Mucosa of stomach (tissue), 1 donor: ENCODE measurements around the gene USP8.
"Not testable (repeated sequence)": the region's sequence is repeated elsewhere in the genome, so short reads cannot be mapped to it uniquely, and the experiment has no call there.

Source experiments
- H3K27me3 ChIP-seq: one replicate; pipeline ENCODE4 v1.7.0; 2013; ENCODE audit warnings: mild to moderate bottlenecking, low read length; ENCODE audit not compliant: control insufficient read depth, insufficient read depth
- H3K36me3 ChIP-seq: one replicate; pipeline ENCODE4 v1.7.0; 2013; ENCODE audit warnings: low read length; ENCODE audit not compliant: control insufficient read depth, insufficient read depth
- H3K4me1 ChIP-seq: one replicate; pipeline ENCODE4 v1.7.0; 2013; ENCODE audit warnings: mild to moderate bottlenecking, low read length; ENCODE audit not compliant: control insufficient read depth, insufficient read depth
- H3K4me3 ChIP-seq: one replicate; pipeline ENCODE4 v1.7.0; 2013; ENCODE audit warnings: low read length
- H3K9ac ChIP-seq: one replicate; pipeline ENCODE4 v1.7.0; 2013; ENCODE audit warnings: mild to moderate bottlenecking, low read length, moderate library complexity
- H3K9me3 ChIP-seq: one replicate; pipeline ENCODE4 v1.7.0; 2013; ENCODE audit warnings: mild to moderate bottlenecking, low read length, moderate library complexity; ENCODE audit not compliant: control insufficient read depth
- donor health status: Pancreatic carcinoma.

The USP8 gene

DNA sequence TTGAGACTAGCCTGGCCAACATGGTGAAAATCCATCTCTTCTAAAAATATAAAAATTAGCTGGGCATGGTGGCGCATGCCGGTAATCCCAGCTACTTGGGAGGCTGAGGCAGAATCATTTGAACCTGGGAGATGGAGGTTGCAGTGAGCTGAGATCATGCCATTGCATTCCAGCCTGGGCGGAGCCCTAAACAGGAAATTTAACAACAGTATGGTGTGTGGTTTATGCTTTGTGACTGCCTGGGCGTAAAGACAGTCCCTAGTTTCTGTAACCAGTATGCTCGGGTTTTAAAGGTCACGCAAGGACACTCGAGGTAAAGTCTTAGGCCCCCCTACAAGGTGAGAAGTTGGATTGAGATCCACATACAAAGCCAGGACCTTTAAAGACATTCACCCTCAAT is 78.9 kb downstream of the USP8 start:
- H3K9me3 ChIP-seq: no peaks in the 10 kb centered on the region
- H3K36me3 ChIP-seq: peaks cover 1% of the 10 kb centered on the region

DNA sequence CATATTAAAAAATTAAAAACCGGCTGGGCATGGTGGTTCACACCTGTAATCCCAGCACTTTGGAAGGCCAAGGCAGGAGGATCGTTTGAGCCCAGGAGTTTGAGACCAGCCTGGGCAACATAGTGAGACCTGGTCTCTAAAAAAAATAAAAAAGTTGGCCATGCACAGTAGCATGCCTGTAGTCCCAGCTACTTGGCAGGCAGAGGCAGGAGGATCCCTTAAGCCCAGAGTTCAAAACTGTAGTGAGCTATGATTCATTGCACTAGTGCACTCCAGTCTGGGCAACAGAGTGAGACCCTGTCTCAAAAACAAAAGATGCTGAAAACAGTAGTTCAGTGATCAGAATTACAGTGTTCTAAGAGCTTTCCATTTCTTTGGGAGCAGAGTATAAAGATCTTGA is 81.5 kb downstream of the USP8 start:
- not testable (repeated sequence) for H3K4me3 ChIP-seq, H3K36me3 ChIP-seq, H3K9ac ChIP-seq, H3K4me1 ChIP-seq, H3K9me3 ChIP-seq, H3K27me3 ChIP-seq

More for the DNA sequence above, 78.9 kb downstream of the USP8 start:
- Histone ChIP-seq H3K4me1 (no peaks in the 10 kb centered on the region), H3K9ac (no peak overlapping the region), H3K4me3 (no peak overlapping the region), H3K27me3 (no peaks in the 10 kb centered on the region)

DNA sequence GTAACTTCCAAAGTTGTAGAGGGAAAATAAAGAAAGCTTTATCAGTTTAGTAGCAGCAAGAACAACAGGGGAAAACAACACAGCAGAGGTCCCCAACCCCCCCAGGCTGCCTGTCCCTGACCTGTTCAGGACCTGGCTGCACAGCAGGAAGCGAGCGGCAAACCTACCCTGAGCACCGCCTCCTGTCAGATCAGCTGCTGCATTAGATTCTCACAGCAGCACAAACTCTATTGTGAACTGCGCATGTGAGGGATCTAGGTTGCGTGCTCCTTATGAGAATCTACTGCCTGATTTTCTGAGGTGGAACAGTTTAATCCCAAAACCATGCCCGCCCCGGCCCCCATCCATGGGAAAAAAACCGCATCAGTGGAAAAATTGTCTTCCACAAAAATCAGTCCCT is 81.9 kb downstream of the USP8 start:
- Histone ChIP-seq H3K4me1 (no peaks in the 10 kb centered on the region), H3K36me3 (no peaks in the 10 kb centered on the region), H3K4me3 (no peak overlapping the region), H3K9me3 (no peaks in the 10 kb centered on the region), H3K27me3 (no peaks in the 10 kb centered on the region), H3K9ac (no peak overlapping the region)

DNA sequence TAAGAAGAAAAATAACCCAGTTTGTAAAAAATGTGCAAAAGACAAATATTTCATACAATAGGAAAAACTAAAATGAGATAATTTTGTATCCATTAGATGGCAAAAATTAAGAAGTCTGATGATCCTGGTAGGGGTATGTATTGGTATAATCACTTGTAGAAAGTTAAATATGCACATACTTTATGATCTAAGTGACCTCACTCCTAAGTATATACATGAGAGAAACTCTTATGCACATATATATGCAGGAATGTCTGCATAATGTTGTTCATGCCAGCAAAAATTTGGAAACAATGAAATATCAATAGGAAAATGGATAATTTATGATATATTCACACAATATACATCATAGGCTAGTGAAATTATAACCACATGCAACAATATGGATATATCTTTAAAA is 88.8 kb downstream of the USP8 start:
- Histone ChIP-seq H3K36me3 (no peaks in the 10 kb centered on the region), H3K27me3 (no peaks in the 10 kb centered on the region), H3K4me1 (no peaks in the 10 kb centered on the region), H3K9ac (no peak overlapping the region), H3K9me3 (no peaks in the 10 kb centered on the region), H3K4me3 (no peak overlapping the region)

DNA sequence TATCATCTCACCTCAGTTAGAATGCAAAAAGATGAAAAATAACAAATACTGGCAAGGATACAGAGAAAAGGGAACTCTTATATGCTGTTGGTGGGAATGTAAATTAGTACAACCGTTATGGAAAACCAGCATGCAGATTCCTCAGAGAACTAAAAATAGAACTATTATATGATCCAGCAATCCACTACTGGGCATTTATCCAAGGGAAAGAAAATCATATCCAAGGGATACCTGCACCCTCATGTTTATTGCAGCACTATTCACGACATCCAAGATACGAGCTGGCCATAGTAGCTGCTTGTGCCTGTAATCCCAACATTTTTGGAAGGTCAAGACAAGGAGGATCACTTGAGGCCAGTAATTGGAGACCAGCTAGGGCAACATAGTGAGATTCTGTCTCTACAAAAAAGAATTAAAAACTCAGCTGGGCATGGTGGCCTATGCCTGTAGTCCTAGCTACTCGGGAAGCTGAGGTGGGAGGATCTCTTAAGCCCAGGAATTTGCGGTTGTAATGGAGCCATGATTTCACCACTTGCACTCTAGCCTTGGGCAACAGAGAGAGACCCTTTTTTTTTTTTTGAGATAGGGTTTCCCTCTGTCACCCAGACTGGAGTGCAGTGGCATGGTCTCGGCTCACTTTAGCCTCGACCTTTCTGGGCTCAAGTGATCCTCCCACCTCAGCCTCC is 95.7 kb downstream of the USP8 start:
- Histone ChIP-seq H3K4me3 (no peak overlapping the region), H3K9me3 (no peaks in the 10 kb centered on the region), H3K36me3 (no peaks in the 10 kb centered on the region), H3K4me1 (no peaks in the 10 kb centered on the region), H3K9ac (no peak overlapping the region), H3K27me3 (no peaks in the 10 kb centered on the region)

DNA sequence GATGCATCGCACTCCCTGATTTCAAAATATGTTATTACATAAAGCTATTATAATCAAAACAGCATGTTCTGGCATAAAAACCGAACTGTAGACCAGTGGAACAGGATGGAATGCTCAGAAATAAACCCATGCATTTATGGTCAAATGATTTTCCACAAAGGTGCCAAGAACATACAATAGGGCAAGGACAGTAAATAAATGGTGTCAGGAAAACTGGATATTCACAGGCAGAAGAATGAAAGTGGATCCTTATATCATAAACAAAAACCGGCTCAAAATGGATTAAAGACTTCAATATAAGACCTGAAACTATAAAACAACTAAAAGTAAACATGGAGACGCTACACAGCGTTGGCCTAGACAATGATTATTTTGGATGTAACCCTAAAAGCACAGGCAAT is 99.6 kb downstream of the USP8 start:
- Histone ChIP-seq H3K9ac (no peak overlapping the region), H3K4me1 (no peaks in the 10 kb centered on the region), H3K4me3 (no peak overlapping the region), H3K9me3 (no peaks in the 10 kb centered on the region), H3K27me3 (no peaks in the 10 kb centered on the region), H3K36me3 (no peaks in the 10 kb centered on the region)

DNA sequence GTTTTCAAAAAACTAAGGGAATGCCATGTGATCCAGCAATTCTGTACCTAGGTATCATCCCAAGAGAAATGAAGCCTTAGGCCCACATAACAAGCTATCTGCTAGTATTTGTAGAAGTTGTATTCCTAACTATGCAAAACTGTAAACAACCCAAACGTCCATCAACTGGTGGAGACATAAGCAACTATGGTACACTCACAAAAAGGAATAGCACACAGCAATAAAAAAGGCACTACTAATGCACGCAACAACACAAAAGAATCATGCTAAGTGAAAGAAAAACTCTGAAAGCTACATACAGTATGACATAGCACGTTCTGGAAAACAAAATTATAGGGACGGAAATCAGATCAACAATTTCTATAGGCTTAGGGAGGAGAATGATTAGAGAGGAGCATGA is 107.0 kb downstream of the USP8 start:
- Histone ChIP-seq H3K9ac (no peak overlapping the region), H3K4me1 (no peaks in the 10 kb centered on the region), H3K9me3 (no peaks in the 10 kb centered on the region)

DNA sequence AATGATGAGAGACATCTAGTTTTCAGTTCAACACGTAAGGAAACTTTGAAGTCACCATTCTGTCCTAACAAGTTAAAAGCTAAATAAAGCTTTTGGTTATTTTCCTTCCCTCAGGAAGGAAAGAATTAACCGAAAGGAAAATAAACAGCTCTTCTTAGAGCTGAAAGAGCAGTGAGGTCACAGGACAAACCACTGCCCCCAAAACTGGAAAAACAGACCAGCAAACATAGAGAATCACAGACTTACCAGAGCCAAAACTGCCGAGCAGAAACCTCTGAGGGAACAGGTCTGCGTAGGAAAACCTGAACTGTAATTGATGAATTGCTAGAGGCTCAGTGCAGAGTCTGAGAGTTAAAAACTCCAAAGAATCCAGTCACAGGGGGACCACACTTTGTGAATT is 107.6 kb downstream of the USP8 start:
- Histone ChIP-seq H3K9me3 (no peaks in the 10 kb centered on the region), H3K4me1 (no peaks in the 10 kb centered on the region), H3K36me3 (no peaks in the 10 kb centered on the region), H3K4me3 (no peak overlapping the region), H3K9ac (no peak overlapping the region), H3K27me3 (no peaks in the 10 kb centered on the region)

More for the DNA sequence above, 107.0 kb downstream of the USP8 start:
- no peaks in the 10 kb centered on the region for H3K36me3 ChIP-seq
- H3K4me3 ChIP-seq: no peak overlapping the region
- H3K27me3 ChIP-seq: no peaks in the 10 kb centered on the region

- H3K9ac ChIP-seq: no peak overlapping the region
- no peaks in the 10 kb centered on the region for H3K27me3 ChIP-seq
- H3K36me3 ChIP-seq: no peaks in the 10 kb centered on the region
- H3K4me3 ChIP-seq: no peak overlapping the region
- H3K9me3 ChIP-seq: no peaks in the 10 kb centered on the region
- H3K4me1 ChIP-seq: no peaks in the 10 kb centered on the region
Measured at GRCh38 chr15:50542887-50543210, 118.6 kb downstream of the USP8 start.

DNA sequence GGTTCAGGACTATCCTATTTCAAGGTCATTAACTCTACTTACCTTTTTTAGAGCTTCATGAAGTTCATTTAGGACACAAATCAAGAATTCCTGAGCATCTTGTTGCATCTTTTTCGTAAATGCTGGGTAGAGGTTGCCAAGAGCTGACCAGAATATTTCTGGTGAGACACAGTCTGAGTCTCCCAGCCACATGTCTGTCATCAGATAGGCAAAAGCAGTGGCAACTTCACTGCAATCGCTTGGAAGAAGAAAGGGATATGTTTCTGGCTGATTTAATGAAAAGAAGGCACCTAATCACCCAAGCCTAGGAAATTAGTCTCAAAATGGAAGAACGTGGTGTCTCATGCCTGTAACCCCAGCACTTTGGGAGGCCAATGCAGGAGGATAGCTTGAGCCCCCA is 119.4 kb downstream of the USP8 start:
- Histone ChIP-seq H3K36me3 (no peaks in the 10 kb centered on the region), H3K4me1 (no peaks in the 10 kb centered on the region), H3K4me3 (no peak overlapping the region), H3K9ac (no peak overlapping the region), H3K27me3 (no peaks in the 10 kb centered on the region), H3K9me3 (no peaks in the 10 kb centered on the region)

- Histone ChIP-seq H3K4me1 (no peaks in the 10 kb centered on the region), H3K4me3 (no peak overlapping the region), H3K9me3 (no peaks in the 10 kb centered on the region), H3K27me3 (no peaks in the 10 kb centered on the region), H3K36me3 (no peaks in the 10 kb centered on the region), H3K9ac (no peak overlapping the region)
Measured at GRCh38 chr15:50544368-50544767, 120.2 kb downstream of the USP8 start.

DNA sequence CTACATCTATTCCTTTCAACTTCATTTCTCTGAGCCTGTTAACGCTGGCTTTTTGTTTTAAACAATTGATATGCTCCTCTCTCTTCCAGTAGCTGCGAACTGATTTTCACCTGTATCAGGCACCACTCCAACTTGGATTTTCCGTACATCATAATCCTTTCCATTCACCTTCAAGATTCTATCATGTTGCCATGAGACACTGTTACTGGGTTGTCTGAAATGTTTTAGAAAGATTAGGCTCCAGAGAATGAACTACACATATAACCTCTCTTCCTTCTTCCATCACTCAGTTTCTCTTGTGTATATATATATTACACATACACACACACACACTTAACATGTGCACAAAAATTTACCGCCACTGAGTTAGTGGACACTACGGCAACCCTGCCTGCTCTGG is 122.4 kb downstream of the USP8 start, which contains the start of gene USP50:
TSS of gene USP50 (minus strand) at position 101 of the 400 bp plus-strand sequence. CDS start 141 bp downstream, outside the sequence.
- Histone ChIP-seq H3K9me3 (no peaks in the 10 kb centered on the region), H3K9ac (no peak within 1 kb of the TSS)

GRCh38 chr15:50549326-50549725 is 125.1 kb downstream of the USP8 start:
- no peaks in the 10 kb centered on the region for H3K36me3 ChIP-seq
- no peaks in the 10 kb centered on the region for H3K4me1 ChIP-seq
- H3K9ac ChIP-seq: no peak overlapping the region
- H3K9me3 ChIP-seq: no peaks in the 10 kb centered on the region
- no peak overlapping the region for H3K4me3 ChIP-seq
- H3K27me3 ChIP-seq: no peaks in the 10 kb centered on the region

More for the DNA sequence above, 122.4 kb downstream of the USP8 start, which contains the start of gene USP50:
- Histone ChIP-seq H3K4me1 (no peaks in the 10 kb centered on the region), H3K4me3 (no peak within 1 kb of the TSS), H3K36me3 (no peaks in the 10 kb centered on the region), H3K27me3 (no peaks in the 10 kb centered on the region)
